EH (cell line): ENCODE data around the gene FADS1.

Experiments used
- DNase-seq: peaks from one replicate; pipeline ENCODE4 v3.0.0-alpha.2; 2015; ENCODE audit warnings: low read depth

The FADS1 gene

DNA sequence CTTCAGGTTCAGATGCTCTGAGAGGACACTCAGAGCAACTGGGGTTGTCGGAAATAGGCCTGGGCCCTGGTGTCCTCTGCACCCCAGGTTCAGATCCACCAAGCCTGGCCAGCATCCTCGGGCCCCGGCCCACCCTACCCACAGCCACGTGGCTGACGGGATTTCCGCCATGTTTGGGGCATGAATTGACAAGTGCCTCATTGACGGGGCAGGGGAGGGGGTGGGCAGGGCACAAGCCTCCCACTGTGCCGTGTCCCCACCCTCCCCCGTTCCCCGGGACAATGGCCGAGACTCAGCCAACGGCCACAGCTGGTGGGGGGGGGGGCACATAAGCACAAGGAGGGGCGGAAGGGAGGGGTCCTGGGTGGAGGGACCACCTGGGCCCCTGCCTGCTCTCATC is 55.9 kb downstream of the FADS1 start:
- no peak for DNase-seq

DNA sequence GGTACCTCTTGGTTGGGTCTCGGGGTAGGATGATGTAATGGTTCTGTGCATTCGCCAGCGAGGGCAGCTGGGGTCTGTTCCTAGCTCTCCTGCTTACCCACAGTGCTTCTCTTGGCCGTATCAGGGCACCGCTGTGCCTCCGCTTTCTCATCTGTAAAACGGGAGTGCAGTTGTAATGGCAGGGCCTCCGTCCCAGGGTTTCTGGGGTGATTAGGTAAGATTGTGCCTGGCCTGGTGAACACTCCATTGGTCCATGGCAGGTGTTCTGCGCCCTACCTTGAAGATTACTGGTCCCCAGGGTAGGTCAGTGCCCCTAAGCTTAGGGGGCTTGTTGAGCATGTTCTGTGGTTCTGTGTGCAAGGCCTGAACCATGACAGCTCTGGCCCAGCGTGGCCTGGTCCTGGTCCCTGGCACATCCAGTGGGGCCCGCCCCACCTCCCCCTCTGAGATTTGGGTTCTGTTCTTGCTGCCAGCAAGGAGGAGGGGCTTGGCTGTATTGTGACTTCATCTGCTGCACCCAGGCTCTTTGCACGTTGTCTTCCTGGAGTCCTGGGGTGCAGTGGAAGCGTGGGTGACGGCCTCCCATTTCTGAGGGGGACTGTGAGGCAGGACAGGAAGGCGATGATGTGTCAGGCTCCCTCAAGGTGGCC is 59.5 kb downstream of the FADS1 start:
- DNase-seq: no peak

DNA sequence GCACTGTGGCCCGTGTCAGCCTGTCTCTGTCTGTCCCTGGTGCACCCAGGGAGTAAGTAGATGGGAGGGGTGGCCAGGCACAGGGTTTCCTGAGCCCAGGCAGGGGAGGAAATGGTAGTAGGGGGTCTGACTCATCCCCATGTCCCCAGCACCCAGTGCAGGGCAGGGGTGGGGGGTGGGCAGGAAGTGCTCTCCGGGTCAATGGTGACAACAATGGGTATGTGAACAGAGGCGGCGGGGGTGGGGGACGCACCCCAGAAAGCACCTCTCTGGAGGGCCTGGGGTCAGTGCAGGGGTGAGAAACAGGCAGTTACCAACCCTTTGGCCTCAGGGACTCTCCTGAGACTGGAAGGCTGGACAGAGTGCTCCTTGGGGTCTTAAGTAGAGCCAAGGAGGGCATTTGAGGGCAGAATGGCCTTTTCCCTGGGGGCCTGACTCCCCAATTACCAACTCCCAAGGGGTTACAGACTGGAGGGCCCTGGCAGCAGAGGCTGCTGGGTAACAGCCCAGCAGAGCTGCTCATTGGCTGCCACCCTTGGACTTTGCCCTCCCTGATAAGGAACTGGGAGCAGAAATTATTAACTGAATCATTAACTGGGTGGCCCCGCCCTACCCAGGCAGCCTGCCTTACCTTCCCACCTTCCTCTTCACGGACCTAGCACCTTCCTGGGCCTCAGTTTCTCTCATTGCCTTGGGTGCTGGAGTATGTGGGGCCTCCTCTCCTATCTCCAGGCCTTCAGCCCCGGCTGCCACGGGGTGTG is 60.2 kb downstream of the FADS1 start:
- peak; percentile 83 for DNase-seq

DNA sequence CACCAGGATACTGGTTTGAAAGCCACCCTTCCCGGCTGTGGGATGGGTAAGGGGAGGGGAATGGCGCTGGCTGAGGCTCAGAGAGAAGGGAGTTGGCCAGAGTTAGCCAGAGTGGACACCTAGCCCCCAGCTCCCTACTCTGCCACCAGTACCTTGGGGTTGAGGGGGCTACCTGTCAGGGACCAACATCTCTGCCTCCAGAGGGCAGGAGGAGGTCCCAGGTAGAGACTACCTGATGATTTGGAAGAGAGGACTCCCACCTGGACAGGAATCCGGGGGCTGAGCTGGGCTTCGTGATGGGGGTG is 60.7 kb downstream of the FADS1 start:
- DNase-seq: no peak

DNA sequence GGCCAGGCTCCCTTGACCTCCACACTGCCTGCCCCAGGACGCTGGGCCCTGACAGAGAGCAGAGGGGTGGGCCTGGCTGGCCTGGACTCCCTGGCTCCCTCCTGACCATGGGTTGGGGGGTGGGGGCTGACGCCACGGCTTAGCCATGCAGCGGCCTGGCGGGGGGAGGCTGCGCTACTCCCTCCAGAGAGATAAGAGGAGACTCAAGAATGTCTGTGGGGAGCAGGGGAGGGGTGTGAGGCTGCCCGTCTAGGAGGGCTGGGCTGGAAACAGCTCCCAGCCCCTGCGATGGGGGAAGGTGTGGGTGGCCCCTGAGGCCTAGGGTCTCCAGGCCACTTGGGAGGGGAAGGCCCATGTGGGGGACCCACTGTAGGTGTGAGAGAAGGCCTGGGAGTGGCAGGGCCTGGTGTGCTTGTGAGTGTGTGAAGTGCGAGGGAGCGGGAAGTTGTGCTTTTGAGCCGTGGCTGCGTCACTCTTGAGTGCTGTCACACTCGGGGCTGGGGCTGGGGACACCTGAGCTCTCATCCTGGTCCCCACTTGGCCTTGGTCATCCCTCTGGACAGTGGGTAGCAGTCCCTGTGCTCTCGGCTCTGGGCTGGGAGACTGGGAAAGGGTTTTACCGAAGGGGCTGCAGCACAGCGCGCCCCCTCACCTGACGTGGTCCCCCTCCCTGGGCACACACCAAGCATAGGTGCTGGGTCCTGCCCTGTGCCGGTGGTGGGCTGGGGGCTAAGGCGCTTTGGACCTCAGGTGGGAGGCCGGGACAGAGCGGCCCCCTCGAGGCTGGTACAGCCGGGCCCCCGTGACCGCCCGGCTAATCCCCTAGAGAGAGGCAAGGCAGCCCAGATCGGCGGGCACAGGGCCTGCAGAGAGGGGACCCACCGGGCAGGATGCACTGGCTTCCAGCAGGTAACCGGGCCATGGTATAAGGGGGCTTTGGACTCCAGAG is 62.0 kb downstream of the FADS1 start:
- DNase-seq: no peak

DNA sequence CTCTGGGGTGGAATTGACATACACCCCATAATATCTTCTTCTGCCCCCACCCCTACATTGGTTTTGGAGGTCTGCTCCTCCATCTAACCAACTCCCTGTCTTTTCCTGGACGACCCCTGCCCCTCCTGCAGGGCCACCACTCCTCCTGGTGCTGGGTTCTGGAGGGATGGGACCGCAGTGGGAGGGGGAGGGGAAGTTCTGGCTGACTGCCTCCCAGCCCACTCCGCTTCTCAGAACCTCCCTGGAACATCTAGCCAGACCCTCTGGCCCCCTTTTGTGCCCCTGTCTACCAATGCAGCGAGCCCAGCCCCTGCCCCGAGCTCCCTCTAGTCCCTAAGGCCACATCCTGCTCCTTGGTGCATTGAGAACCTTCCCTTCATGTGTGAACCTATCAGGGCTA is 63.1 kb downstream of the FADS1 start:
- no peak for DNase-seq

DNA sequence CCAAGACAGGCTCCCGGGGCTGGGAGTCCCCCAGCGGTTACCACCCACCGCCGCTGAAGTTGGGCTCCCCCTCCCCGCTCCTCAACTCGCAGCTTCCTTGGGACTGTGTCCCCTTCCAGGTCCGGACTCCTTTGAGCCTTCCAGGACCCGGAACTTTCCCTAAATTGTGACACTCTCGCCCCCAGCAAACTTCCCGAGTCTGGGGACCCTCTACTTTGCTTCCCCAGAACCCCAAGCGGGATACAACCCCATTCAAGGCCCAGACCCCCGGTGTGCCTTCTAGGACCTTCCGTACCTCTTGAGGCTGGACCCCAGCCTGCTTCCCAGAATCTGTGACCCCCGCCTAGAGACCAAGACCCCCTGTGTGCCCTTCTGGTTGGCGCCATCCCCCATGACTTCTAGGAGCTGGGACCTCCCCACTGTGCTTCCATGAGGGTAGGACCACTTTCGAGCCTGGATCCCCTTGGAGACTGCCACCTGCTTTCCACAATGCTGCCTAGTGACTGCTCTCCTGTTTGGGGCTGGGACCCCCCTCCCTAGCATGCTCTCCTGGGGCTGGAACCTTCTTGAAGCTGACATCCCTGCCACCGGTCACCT is 63.8 kb downstream of the FADS1 start:
- no peak for DNase-seq

DNA sequence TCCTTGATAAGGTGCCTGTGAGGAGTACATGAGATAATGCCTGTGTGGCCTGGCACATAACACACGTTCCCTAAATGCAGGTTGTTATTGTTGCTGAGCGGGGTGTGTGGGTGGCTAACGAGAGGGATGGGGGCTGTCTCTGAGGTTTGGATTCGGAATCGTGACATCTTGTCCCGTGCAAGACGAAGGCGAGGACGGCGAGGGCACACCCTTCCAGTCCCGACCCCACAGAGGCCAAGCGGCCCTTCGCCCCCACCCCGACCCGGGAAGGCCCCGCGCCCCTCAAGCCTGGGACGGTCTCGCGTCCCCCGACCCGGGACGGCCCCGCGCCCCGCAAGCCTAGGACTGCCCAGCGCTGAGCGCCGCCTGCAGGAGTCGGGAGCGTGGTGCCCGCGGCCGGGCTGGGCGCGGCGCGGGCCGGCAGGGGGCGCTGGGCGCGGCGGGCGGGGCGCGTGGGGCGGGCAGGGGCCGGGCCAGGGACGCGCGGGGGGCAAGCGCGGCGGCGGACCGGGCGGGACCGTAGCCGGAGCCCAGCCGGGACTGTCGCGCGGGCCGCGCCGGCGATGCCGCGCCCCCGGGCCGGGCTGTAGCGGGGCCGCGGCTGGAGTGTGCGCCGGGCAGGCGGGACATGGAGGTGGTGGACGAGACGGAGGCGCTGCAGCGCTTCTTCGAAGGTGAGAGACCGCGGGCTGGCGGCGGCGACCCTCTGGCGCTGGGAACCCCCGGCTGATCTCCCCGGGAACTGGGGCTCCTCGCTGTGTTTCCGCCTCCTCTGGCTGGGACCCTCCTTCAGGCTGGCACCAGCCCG is 64.5 kb downstream of the FADS1 start, which contains the start of gene MYRF:
Gene MYRF (plus strand): TSS at position 520 of the 808 bp plus-strand sequence. CDS start 109 bp downstream, at position 629.
- peak; percentile 57 for DNase-seq

DNA sequence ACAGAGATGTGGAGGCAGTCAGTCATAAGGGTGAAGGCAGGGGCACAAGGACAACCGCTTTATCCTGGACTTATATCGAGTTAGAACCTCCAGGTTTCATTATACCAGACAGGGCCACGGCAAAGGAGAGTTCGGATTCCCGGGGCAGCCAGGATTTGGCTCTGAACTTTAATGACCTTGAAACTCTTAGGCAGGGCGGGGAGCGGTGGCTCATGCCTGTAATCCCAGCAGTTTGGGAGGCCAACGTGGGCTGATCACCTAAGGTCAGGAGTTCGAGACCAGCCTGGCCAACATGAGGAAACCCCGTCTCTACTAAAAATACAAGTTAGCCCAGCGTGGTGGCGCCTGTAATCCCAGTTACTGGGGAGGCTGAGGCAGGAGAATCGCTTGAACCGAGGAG is 65.4 kb downstream of the FADS1 start:
- no peak for DNase-seq

DNA sequence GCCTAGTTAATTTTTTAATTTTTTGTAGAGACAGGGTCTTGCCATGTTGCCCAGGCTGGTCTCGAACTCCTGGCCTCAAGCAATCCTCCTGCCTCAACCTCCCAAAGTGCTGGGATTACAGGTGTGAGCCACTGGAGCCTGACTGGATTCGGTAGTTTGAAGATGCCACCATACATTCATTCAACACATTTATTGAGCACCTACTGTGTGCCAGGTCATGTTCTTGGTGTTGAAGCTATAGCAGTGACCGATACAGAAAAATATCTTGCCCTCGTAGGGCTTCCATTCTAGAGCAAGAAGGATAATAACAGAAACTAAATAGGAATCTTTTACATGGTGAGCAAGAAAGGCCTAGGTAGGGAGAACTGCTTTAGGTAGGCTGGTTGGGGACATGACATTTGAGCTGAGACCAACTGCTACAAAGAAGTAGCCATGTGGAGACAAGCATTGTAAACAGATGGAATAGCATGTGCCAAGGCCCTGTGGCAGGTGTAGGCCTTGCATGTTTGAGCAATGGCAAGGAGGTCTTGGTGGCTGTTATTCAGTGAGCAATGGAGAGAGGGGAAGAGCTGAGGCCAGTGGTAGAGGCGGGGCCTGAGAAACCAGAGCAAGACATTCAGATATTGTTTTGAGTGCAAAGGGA is 66.1 kb downstream of the FADS1 start:
- no peak for DNase-seq
